Left ventricle myocardium superior (tissue), 1 donor: ENCODE measurements around the gene NEIL1. TPM values are rescaled to one million over a fixed set of nuclear protein-coding genes. Genes with fewer than 3 reads are reported as not detected.
"Not testable (repeated sequence)": the region's sequence is repeated elsewhere in the genome, so short reads cannot be mapped to it uniquely, and the experiment has no call there.

Experiments used
- ATAC-seq: fragments of 200-7000 bp; cut with Tn5 transposase; one replicate; pipeline ENCODE4 v1.9.1; 2020; ENCODE audit warnings: mild to moderate bottlenecking, moderate library complexity
- DNase-seq: peaks from one replicate; pipeline ENCODE4 v3.0.0-alpha.2; 2020
- intact Hi-C: fragments of 100-400 bp; cut with micrococcal nuclease; formaldehyde crosslinking; loops from one replicate; pipeline ENCODE4 v1.11.0; 2022
- microRNA-seq: library from miRNA; unstranded; fragments of <30 nt; microRNA quantifications from one replicate; pipeline ENCODE4 v1.2.0, GENCODE V29; 2020; ENCODE audit warnings: borderline number of aligned reads
- total RNA-seq: library from RNA; stranded (reverse); fragmentation: NEBNext Ultra II Directional; extraction: Animal tissue kit (Norgen Biotek cat#: 25700); gene quantifications from one replicate; pipeline ENCODE4 v1.2.1, GENCODE V29; 2021
- donor health status: DM: no; HTN: yes; CAD: no; lungs with severe emphysema.

The NEIL1 gene
- total RNA-seq, 1 donor from 2014 or later: 13.5 TPM

GRCh38 chr15:75367406-75367912 lies 20.6 kb downstream of the NEIL1 start:
- DNase-seq (no peak), ATAC-seq (no peak)
- intact Hi-C loops: no loop called here

GRCh38 chr15:75367913-75368688 lies 21.3 kb downstream of the NEIL1 start, which contains the start of gene MAN2C1:
Gene MAN2C1 (minus strand): TSS chr15:75368607. CDS start chr15:75368583, 24 bp downstream.
- intact Hi-C loops: no loop called here
- DNase-seq (peak; percentile 97), ATAC-seq (peak; percentile 97)

- ATAC-seq (peak; percentile 4), DNase-seq (no peak)
- intact Hi-C loops: no loop called here
Observed at GRCh38 chr15:75368689-75369239, 21.9 kb downstream of the NEIL1 start.

GRCh38 chr15:75369897-75370581 lies 23.2 kb downstream of the NEIL1 start:
- no peak for DNase-seq
- no peak for ATAC-seq
- intact Hi-C loops: no loop called here

- intact Hi-C loops: no loop called here
- DNase-seq (no peak), ATAC-seq (no peak)
Observed at GRCh38 chr15:75371486-75371885, 24.6 kb downstream of the NEIL1 start.

DNA sequence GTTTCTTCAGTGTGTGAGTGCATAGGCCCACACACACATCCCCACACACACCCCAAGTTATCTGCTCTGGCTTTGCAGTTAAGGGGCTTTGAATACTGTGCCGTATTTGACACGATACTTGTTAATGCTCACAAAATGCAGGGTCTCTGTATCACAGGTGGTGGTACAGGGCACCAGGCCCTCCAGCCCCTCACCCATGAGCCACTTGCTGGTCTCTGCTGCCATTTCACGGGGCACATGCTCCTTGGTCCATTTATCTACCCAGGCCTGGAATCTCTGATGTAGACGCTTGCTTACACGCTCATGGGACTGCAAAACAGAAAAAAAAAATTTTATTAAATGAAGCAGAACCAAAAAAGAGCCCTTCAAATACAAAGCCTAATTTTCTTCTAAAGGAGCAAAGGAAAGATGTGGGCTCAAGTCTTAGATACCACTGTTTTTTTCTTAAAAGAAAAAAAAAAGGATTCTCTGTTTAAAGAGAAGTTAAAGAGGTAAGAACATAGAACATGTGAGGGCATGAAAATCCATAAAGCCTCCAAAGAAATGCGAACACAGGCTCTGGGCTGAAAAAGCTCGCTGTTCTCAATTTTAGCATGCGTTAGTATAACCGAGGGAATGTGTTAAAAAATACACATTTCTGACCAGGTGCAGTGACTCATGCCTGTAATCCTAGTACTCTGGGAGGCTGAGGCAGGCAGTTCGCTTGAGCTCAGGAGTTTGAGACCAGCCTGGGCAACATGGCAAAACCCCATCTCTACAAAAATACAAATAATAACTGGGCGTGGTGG lies 25.3 kb downstream of the NEIL1 start:
- intact Hi-C loops: no loop called here
- no peak for ATAC-seq

GRCh38 chr15:75380773-75381172 lies 33.9 kb downstream of the NEIL1 start:
- intact Hi-C loops: no loop called here
- DNase-seq (no peak), ATAC-seq (no peak)

More for the DNA sequence above, 25.3 kb downstream of the NEIL1 start:
- DNase-seq: no peak

DNA sequence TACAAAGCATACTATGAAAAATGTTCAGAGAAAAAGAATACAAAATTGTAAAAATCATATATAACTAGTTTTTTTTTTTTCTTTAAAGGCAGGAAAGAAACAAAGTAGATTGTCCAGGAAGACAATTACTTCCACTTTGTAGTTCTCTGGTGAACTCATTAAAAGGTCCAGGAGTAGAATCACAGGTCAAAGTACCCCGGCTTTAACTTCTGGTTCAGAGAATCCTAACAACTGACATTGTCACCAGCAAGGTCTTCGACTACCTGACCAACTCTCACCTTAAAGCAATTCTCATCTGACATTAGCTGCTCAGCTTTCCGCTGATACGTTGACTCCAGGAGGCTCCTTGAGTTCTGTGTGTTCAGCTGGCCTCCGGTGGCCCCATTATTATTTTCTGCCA lies 37.1 kb downstream of the NEIL1 start:
- intact Hi-C loops, DNase-seq, ATAC-seq: not testable (repeated sequence)

- intact Hi-C loops: no loop called here
- DNase-seq (no peak), ATAC-seq (peak; percentile 41)
Observed at GRCh38 chr15:75389791-75390382, 43.0 kb downstream of the NEIL1 start.

GRCh38 chr15:75397494-75397893 lies 50.7 kb downstream of the NEIL1 start:
- DNase-seq (no peak), ATAC-seq (no peak)
- intact Hi-C loops: no loop called here

- ATAC-seq: no peak
- intact Hi-C loops: no loop called here
- DNase-seq: no peak
Observed at GRCh38 chr15:75403892-75404291, 57.1 kb downstream of the NEIL1 start.

Small RNA genes within 50 kb of the gene (microRNA-seq; reads per million reads assigned to microRNA genes)
- not detected for gene MIR631

Other genes starting within 250 kb of the NEIL1 start
- 14.8 TPM for gene C15orf39, start 145.2 kb upstream of the NEIL1 start, total RNA-seq
- gene GOLGA6C, start 88.7 kb upstream of the NEIL1 start, total RNA-seq: not detected
- gene GOLGA6D, start 64.2 kb upstream of the NEIL1 start, total RNA-seq: not detected
- gene COMMD4, start 11.0 kb upstream of the NEIL1 start, total RNA-seq: 42.3 TPM
- 96.9 TPM for gene MAN2C1, start 21.6 kb downstream of the NEIL1 start, total RNA-seq
- gene SIN3A, start 104.7 kb downstream of the NEIL1 start, total RNA-seq: 28.3 TPM
- gene PTPN9, start 232.3 kb downstream of the NEIL1 start, total RNA-seq: 6.6 TPM